HCT116 (cell line): ENCODE results near the gene IL1RAPL1. TPM values are rescaled to one million over a fixed set of nuclear protein-coding genes. Genes with fewer than 3 reads are reported as not detected.

Experiments
- ATAC-seq: fragments of 200-7000 bp; cut with Tn5 transposase; 2 replicates; pipeline ENCODE4 v1.9.1; 2020; ENCODE audit warnings: mild to moderate bottlenecking, moderate library complexity
- BruUV-seq: library from RNA; stranded (reverse); fragments of 400-500 nt; replicated peaks from 2 replicates; lab custom pipeline; 2021; lab: Mats Ljungman, UMichigan
- CTCF ChIA-PET: fragments of 300-600 bp; sonication (Branson Sonifier 250); formaldehyde crosslinking; loops from one replicate; lab custom pipeline; 2021; ENCODE audit warnings: antibody characterized with exemption; lab: Charles Lee
- POLR2A ChIA-PET: fragments of 300-600, 350-600 bp; sonication (Branson Sonifier 250); formaldehyde crosslinking; loops from one replicate; lab custom pipeline; 2021; ENCODE audit warnings: antibody characterized with exemption; lab: Charles Lee
- RAD21 ChIA-PET, 2 experiments: fragments of 300-600 bp; sonication (Branson Sonifier 250); formaldehyde crosslinking; loops; one replicate each; lab custom pipeline; 2023; ENCODE audit warnings: low total read pairs in 2 of 2; ENCODE audit not compliant: uncharacterized antibody in 2 of 2, unreplicated experiment in 2 of 2, low non-redundant PET in 1 of 2; lab: Charles Lee
- DNase-seq: peaks from one replicate; pipeline ENCODE4 v3.0.0-alpha.2; 2010; ENCODE audit warnings: low read depth, low spot score
- H2AFZ ChIP-seq: fragments of 200-600 bp; shearing (Covaris generic), sonication (generic); 2 replicates; pipeline ENCODE4 v1.6.1; 2017; ENCODE audit warnings: low read depth, mixed run types, mixed read lengths, antibody characterized with exemption, low read length; ENCODE audit not compliant: poor library complexity, severe bottlenecking
- H3K27ac ChIP-seq: 2 replicates; pipeline ENCODE4 v1.5.1; 2012; ENCODE audit warnings: low read depth, low read length
- H3K27me3 ChIP-seq: fragments of 200-600 bp; sonication (generic); 2 replicates; pipeline ENCODE4 v1.6.1; 2016; ENCODE audit warnings: mixed run types, low read length, mixed read lengths; ENCODE audit not compliant: insufficient read depth
- H3K36me3 ChIP-seq, 2 experiments: fragments of 200-500 bp in 1 of 2; fragments of 200-600 bp in 1 of 2; sonication (Bioruptor generic) in 1 of 2; sonication (generic) in 1 of 2; 2 replicates each; pipeline versions ENCODE4 v1.5.1 to v1.6.1; 2014 to 2016; ENCODE audit warnings: low read length in 2 of 2, inconsistent platforms in 1 of 2, mixed read lengths in 1 of 2, mixed run types in 1 of 2; ENCODE audit not compliant: insufficient read depth in 2 of 2, control insufficient read depth in 1 of 2
- H3K4me1 ChIP-seq, 2 experiments: fragments of 200-600 bp in 1 of 2; sonication (generic) in 1 of 2; 2 replicates each; pipeline versions ENCODE4 v1.5.1 to v1.6.1; 2012 to 2017; ENCODE audit warnings: low read length in 2 of 2, inconsistent platforms in 1 of 2, mild to moderate bottlenecking in 1 of 2, mixed read lengths in 1 of 2, mixed run types in 1 of 2, moderate library complexity in 1 of 2; ENCODE audit not compliant: insufficient read depth in 2 of 2, control insufficient read depth in 1 of 2
- H3K4me2 ChIP-seq: fragments of 200-600 bp; sonication (generic); 2 replicates; pipeline ENCODE4 v1.6.1; 2017; ENCODE audit warnings: mixed run types, low read length, mixed read lengths
- H3K4me3 ChIP-seq, 2 experiments: fragments of 200-600 bp in 1 of 2; sonication (generic) in 1 of 2; replicated peaks in 1 of 2; 2 replicates each; pipeline ENCODE4 v1.5.1; 2011 to 2016; ENCODE audit warnings: low read length in 2 of 2, control low read depth in 1 of 2, low read depth in 1 of 2, mild to moderate bottlenecking in 1 of 2, mixed read lengths in 1 of 2, mixed run types in 1 of 2
- H3K79me2 ChIP-seq: fragments of 200-600 bp; sonication (generic); 2 replicates; pipeline ENCODE4 v1.6.1; 2017; ENCODE audit warnings: mild to moderate bottlenecking, mixed run types, low read length, moderate library complexity, mixed read lengths; ENCODE audit not compliant: insufficient read depth
- H3K9ac ChIP-seq: fragments of 200-600 bp; sonication (generic); 2 replicates; pipeline ENCODE4 v1.6.1; 2016; ENCODE audit warnings: low read length, mixed read lengths
- H3K9me2 ChIP-seq: fragments of 200-600 bp; sonication (generic), shearing (Covaris generic); 2 replicates; pipeline ENCODE4 v1.6.1; 2017; ENCODE audit warnings: mixed run types, mild to moderate bottlenecking, moderate library complexity; ENCODE audit not compliant: insufficient read depth
- H3K9me3 ChIP-seq, 2 experiments: fragments of 200-500 bp in 1 of 2; fragments of 200-600 bp in 1 of 2; sonication (Bioruptor generic) in 1 of 2; sonication (generic) in 1 of 2; 2 replicates each; pipeline ENCODE4 v1.6.1; 2014 to 2017; ENCODE audit warnings: low read length in 2 of 2, mixed read lengths in 2 of 2, inconsistent platforms in 1 of 2, low read depth in 1 of 2, mild to moderate bottlenecking in 1 of 2, mixed run types in 1 of 2, moderate library complexity in 1 of 2; ENCODE audit not compliant: control insufficient read depth in 1 of 2, insufficient read depth in 1 of 2
- H4K20me1 ChIP-seq: fragments of 200-600 bp; sonication (generic), shearing (Covaris generic); 2 replicates; pipeline ENCODE4 v1.6.1; 2017; ENCODE audit warnings: mixed run types, mild to moderate bottlenecking, moderate library complexity; ENCODE audit not compliant: insufficient read depth
- ATF3 ChIP-seq: IDR thresholded peaks from 2 replicates; pipeline ENCODE4 v1.6.1; 2012
- CBX3 ChIP-seq: IDR thresholded peaks from 2 replicates; pipeline ENCODE4 v1.6.1; 2012; ENCODE audit warnings: low read depth
- CEBPB ChIP-seq: IDR thresholded peaks from 2 replicates; pipeline ENCODE4 v1.6.1; 2012; ENCODE audit warnings: low read depth
- CTCF ChIP-seq, 3 experiments: fragments of 200-600 bp in 1 of 3; sonication (generic) in 1 of 3; IDR thresholded peaks in 2 of 3; conservative IDR thresholded peaks in 1 of 3; 2 replicates each; pipeline ENCODE4 v1.5.1; 2012 to 2017; ENCODE audit warnings: low read depth in 2 of 3, low read length in 2 of 3, antibody characterized with exemption in 1 of 3, borderline replicate concordance in 1 of 3, control low read depth in 1 of 3, mild to moderate bottlenecking in 1 of 3, mixed read lengths in 1 of 3, mixed run types in 1 of 3, moderate library complexity in 1 of 3; ENCODE audit not compliant: insufficient read depth in 1 of 3
- EGR1 ChIP-seq: IDR thresholded peaks from 2 replicates; pipeline ENCODE4 v1.6.1; 2012; ENCODE audit warnings: low read depth
- ELF1 ChIP-seq: IDR thresholded peaks from 2 replicates; pipeline ENCODE4 v1.6.1; 2012; ENCODE audit warnings: low read depth, borderline replicate concordance
- EZH2 ChIP-seq: fragments of 200-600 bp; sonication (generic); IDR thresholded peaks from 2 replicates; pipeline ENCODE4 v1.6.1; 2017; ENCODE audit warnings: antibody characterized with exemption, mixed run types
- JUND ChIP-seq: IDR thresholded peaks from 2 replicates; pipeline ENCODE4 v1.6.1; 2012
- MAX ChIP-seq: IDR thresholded peaks from 2 replicates; pipeline ENCODE4 v1.6.1; 2012
- POLR2A ChIP-seq: IDR thresholded peaks from 2 replicates; pipeline ENCODE4 v1.7.0; 2011; ENCODE audit warnings: borderline replicate concordance; ENCODE audit not compliant: insufficient read depth, insufficient read length; ENCODE audit errors: extremely low read depth
- POLR2AphosphoS5 ChIP-seq: IDR thresholded peaks from 2 replicates; pipeline ENCODE4 v1.6.1; 2011; ENCODE audit warnings: mild to moderate bottlenecking, low read depth, low read length, moderate library complexity
- REST ChIP-seq: IDR thresholded peaks from 2 replicates; pipeline ENCODE4 v1.6.1; 2012; ENCODE audit warnings: low read depth
- SRF ChIP-seq: IDR thresholded peaks from 2 replicates; pipeline ENCODE4 v1.6.1; 2012; ENCODE audit warnings: low read depth
- YY1 ChIP-seq: IDR thresholded peaks from 2 replicates; pipeline ENCODE4 v1.6.1; 2011; ENCODE audit warnings: low read length, low read depth, moderate library complexity, mild to moderate bottlenecking; ENCODE audit not compliant: insufficient replicate concordance; ENCODE audit errors: extremely low read depth
- ZFX ChIP-seq: fragments of 450-650 bp; IDR thresholded peaks from 2 replicates; pipeline ENCODE4 v1.6.1; 2017
- ZNF274 ChIP-seq: fragments of 200-500 bp; sonication (Bioruptor generic); IDR thresholded peaks from 2 replicates; pipeline ENCODE4 v1.6.1; 2014; ENCODE audit warnings: mild to moderate bottlenecking, low read depth, low read length, inconsistent platforms
- intact Hi-C: fragments of 100-400 bp; cut with micrococcal nuclease; formaldehyde crosslinking; loops from 2 replicates; pipeline ENCODE4 v1.10.0; 2022
- total RNA-seq: library from RNA; stranded (reverse); gene quantifications from one replicate; pipeline ENCODE4 v1.2.1, GENCODE V29; 2021; ENCODE audit not compliant: unreplicated experiment

Gene IL1RAPL1
- total RNA-seq, 1 experiment from 2014 or later = 2.8 TPM

GRCh38 chrX:29744966-29745365 lies 1157.7 kb downstream of the IL1RAPL1 start:
- CTCF ChIA-PET = no interaction called here
- no TSS peak for BruUV-seq
- RAD21 ChIA-PET = no interaction called here
- Histone ChIP-seq H2AFZ (no peak overlapping the region), H3K9me3 (no peaks in the 10 kb centered on the region), H3K4me3 (no peak overlapping the region), H3K36me3 (no peaks in the 10 kb centered on the region), H3K27ac (no peak overlapping the region), H3K4me1 (no peaks in the 10 kb centered on the region), H3K27me3 (no peaks in the 10 kb centered on the region), H3K4me2 (no peak overlapping the region), H3K79me2 (no peaks in the 10 kb centered on the region), H3K9me2 (no peaks in the 10 kb centered on the region), H3K9ac (no peak overlapping the region), H4K20me1 (no peaks in the 10 kb centered on the region)
- intact Hi-C loops = no loop called here
- POLR2A ChIA-PET = no interaction called here
- TF ChIP-seq EZH2 (no peak), POLR2A (no peak)
- no peak for DNase-seq
- ATAC-seq = no peak

- H2AFZ ChIP-seq = no peak overlapping the region
- intact Hi-C loops = no loop called here
- H3K4me2 ChIP-seq = no peak overlapping the region
- H3K36me3 ChIP-seq = no peaks in the 10 kb centered on the region
- H3K9ac ChIP-seq = no peak overlapping the region
- POLR2A ChIA-PET = no interaction called here
- H3K4me3 ChIP-seq = no peak overlapping the region
- ATAC-seq (no peak), DNase-seq (no peak)
- H3K27me3 ChIP-seq = no peaks in the 10 kb centered on the region
- no peaks in the 10 kb centered on the region for H3K9me3 ChIP-seq
- RAD21 ChIA-PET = no interaction called here
- no peaks in the 10 kb centered on the region for H4K20me1 ChIP-seq
- H3K79me2 ChIP-seq = no peaks in the 10 kb centered on the region
- BruUV-seq = no TSS peak
- CTCF ChIA-PET = no interaction called here
- TF ChIP-seq POLR2A (no peak), EGR1 (no peak), MAX (no peak), REST (no peak), ATF3 (no peak), YY1 (no peak), JUND (no peak), POLR2AphosphoS5 (no peak), CBX3 (no peak), CEBPB (no peak), ZNF274 (no peak), SRF (no peak), ZFX (no peak), ELF1 (no peak), CTCF (IDR thresholded peaks at IDR 0.05 in 2 of 3, conservative IDR thresholded peaks at IDR 0.05 in 1 of 3; ENCODE audit: borderline replicate concordance in 1 of 3, insufficient read depth in 1 of 3, low read depth in 2 of 3, low read length in 2 of 3) (no peak)
- H3K9me2 ChIP-seq = no peaks in the 10 kb centered on the region
- H3K4me1 ChIP-seq = no peaks in the 10 kb centered on the region
- no peak overlapping the region for H3K27ac ChIP-seq
Measured at GRCh38 chrX:29746326-29746725, 1159.1 kb downstream of the IL1RAPL1 start.
